Endothelial cell of umbilical vein (primary cell): ENCODE results near the gene SNX30. TPM values are rescaled to one million over a fixed set of nuclear protein-coding genes. Genes with fewer than 3 reads are reported as not detected.

Experiments
- BruUV-seq: library from RNA; stranded (reverse); fragments of 400-500 nt; replicated peaks from 2 replicates; lab custom pipeline; 2021; lab: Mats Ljungman, UMichigan
- CTCF ChIA-PET: fragments of 300-600, 350-600 bp; sonication (Branson Sonifier 250); formaldehyde crosslinking; loops from one replicate; lab custom pipeline; 2021; ENCODE audit warnings: antibody characterized with exemption, inconsistent platforms; lab: Charles Lee
- POLR2A ChIA-PET: fragments of 300-600, 350-600 bp; sonication (Branson Sonifier 250); formaldehyde crosslinking; loops from one replicate; lab custom pipeline; 2021; ENCODE audit warnings: antibody characterized with exemption, inconsistent platforms; lab: Charles Lee
- DNase-seq: peaks from one replicate; pipeline ENCODE4 v3.0.0-alpha.2; 2011; ENCODE audit warnings: low read depth, low spot score
- FAIRE-seq: peaks from 2 replicates; lab custom pipeline; 2011; peaks lifted over from hg19 to GRCh38; lab: Jason Lieb, UNC
- H2AFZ ChIP-seq: 2 replicates; pipeline ENCODE4 v1.6.0; 2012; ENCODE audit warnings: low read depth, low read length, control low read depth, inconsistent platforms
- H3K27ac ChIP-seq: 2 replicates; pipeline ENCODE4 v1.5.1; 2011; ENCODE audit warnings: low read depth, mild to moderate bottlenecking, control low read depth, low read length, moderate library complexity; ENCODE audit not compliant: insufficient read depth
- H3K27me3 ChIP-seq, 2 experiments: 2 replicates each; pipeline versions ENCODE4 v1.6.0 to v1.6.1; 2011; ENCODE audit warnings: low read length in 2 of 2, mixed read lengths in 1 of 2; ENCODE audit not compliant: control insufficient read depth in 2 of 2, insufficient read depth in 2 of 2
- H3K36me3 ChIP-seq, 2 experiments: 2 replicates in 1 of 2; 3 replicates in 1 of 2; pipeline ENCODE4 v1.5.1; 2011; ENCODE audit warnings: low read length in 2 of 2, mild to moderate bottlenecking in 1 of 2, moderate library complexity in 1 of 2; ENCODE audit not compliant: control insufficient read depth in 2 of 2, insufficient read depth in 2 of 2; ENCODE audit errors: extremely low read depth in 1 of 2
- H3K4me1 ChIP-seq: 3 replicates; pipeline ENCODE4 v1.5.1; 2011; ENCODE audit warnings: mild to moderate bottlenecking, low read length; ENCODE audit not compliant: control insufficient read depth, insufficient read depth; ENCODE audit errors: extremely low read depth
- H3K4me2 ChIP-seq: 2 replicates; pipeline ENCODE4 v1.6.1; 2011; ENCODE audit warnings: low read length, control low read depth, mixed read lengths; ENCODE audit not compliant: insufficient read depth
- H3K4me3 ChIP-seq, 3 experiments: fragments of 200-600 bp in 1 of 3; sonication (generic), shearing (Covaris generic) in 1 of 3; replicated peaks in 1 of 3; 2 replicates each; pipeline ENCODE4 v1.5.1; 2011 to 2016; ENCODE audit warnings: control low read depth in 3 of 3, low read length in 3 of 3, mild to moderate bottlenecking in 2 of 3, inconsistent platforms in 1 of 3, low read depth in 1 of 3, moderate library complexity in 1 of 3; ENCODE audit not compliant: insufficient read depth in 1 of 3
- H3K79me2 ChIP-seq: 2 replicates; pipeline ENCODE4 v1.6.0; 2012; ENCODE audit warnings: low read length, inconsistent platforms; ENCODE audit not compliant: control insufficient read depth, insufficient read depth
- H3K9ac ChIP-seq: replicated peaks from 2 replicates; pipeline ENCODE3; 2011; ENCODE audit warnings: low read length, control low read depth; ENCODE audit not compliant: insufficient read depth; ENCODE audit errors: extremely low read depth
- H3K9me1 ChIP-seq: replicated peaks from 3 replicates; pipeline ENCODE4 v1.6.0; 2011; ENCODE audit warnings: mild to moderate bottlenecking, low read length; ENCODE audit not compliant: control insufficient read depth, insufficient read depth; ENCODE audit errors: extremely low read depth
- H3K9me3 ChIP-seq: replicated peaks from 2 replicates; pipeline ENCODE4 v1.5.1; 2012; ENCODE audit warnings: low read length, inconsistent platforms; ENCODE audit not compliant: control insufficient read depth, insufficient read depth
- H4K20me1 ChIP-seq: replicated peaks from 2 replicates; pipeline ENCODE3; 2011; ENCODE audit warnings: mild to moderate bottlenecking, low read length; ENCODE audit not compliant: control insufficient read depth, insufficient read depth; ENCODE audit errors: extremely low read depth
- EZH2 ChIP-seq: IDR thresholded peaks from 2 replicates; pipeline ENCODE4 v1.6.1; 2012; ENCODE audit warnings: borderline replicate concordance, low read depth, mild to moderate bottlenecking, moderate library complexity, low read length, inconsistent platforms; ENCODE audit not compliant: severe bottlenecking
- FOS ChIP-seq: IDR thresholded peaks from 2 replicates; pipeline ENCODE4 v1.6.1; 2011; ENCODE audit warnings: mild to moderate bottlenecking, low read length, moderate library complexity, borderline replicate concordance; ENCODE audit not compliant: insufficient read depth
- GATA2 ChIP-seq: IDR thresholded peaks from 2 replicates; pipeline ENCODE4 v1.7.0; 2011; ENCODE audit warnings: low read depth, mild to moderate bottlenecking, moderate library complexity, mixed read lengths, low read length; ENCODE audit not compliant: insufficient read length, insufficient read depth
- JUN ChIP-seq: IDR thresholded peaks from 2 replicates; pipeline ENCODE4 v1.6.1; 2011; ENCODE audit warnings: borderline replicate concordance, low read depth; ENCODE audit not compliant: insufficient read length, insufficient read depth
- MYC ChIP-seq: IDR thresholded peaks from one replicate; pipeline ENCODE4 v1.6.1; 2011; ENCODE audit warnings: mild to moderate bottlenecking, low read depth, low read length
- POLR2A ChIP-seq: IDR thresholded peaks from 2 replicates; pipeline ENCODE4 v1.6.1; 2012; ENCODE audit warnings: low read depth, mild to moderate bottlenecking, control low read depth, low read length
- POLR2AphosphoS5 ChIP-seq: IDR thresholded peaks from 2 replicates; pipeline ENCODE4 v1.6.1; 2012; ENCODE audit warnings: low read depth, mild to moderate bottlenecking, control low read depth, low read length, moderate library complexity; ENCODE audit not compliant: insufficient read depth
- dilution Hi-C: fragments of 300-500 bp; cut with MboI; formaldehyde crosslinking; loops from one replicate; pipeline ENCODE4 v1.15.0; 2019; ENCODE audit warnings: low sequenced_read_pairs; ENCODE audit not compliant: extremely low pct_ligation_motif_present
- intact Hi-C: fragments of 100-400 bp; cut with micrococcal nuclease; formaldehyde crosslinking; loops from one replicate; pipeline ENCODE4 v1.10.0; 2022
- polyA plus RNA-seq, 4 experiments: library from polyadenylated mRNA; depleted of rRNA in 3 of 4; stranded (reverse) in 3 of 4; unstranded in 1 of 4; fragments of >200 nt; gene quantifications; 2 replicates each; pipeline versions ENCODE4 v1.2.1 to v1.2.3, GENCODE V29; 2011 to 2012; ENCODE audit warnings: missing spikeins in 1 of 4
- total RNA-seq: library from RNA; stranded (reverse); gene quantifications from 2 replicates; pipeline ENCODE4 v1.2.3, GENCODE V29; 2021
- TF ChIP-seq, protein P1 (sequence below), 2 donors: IDR thresholded peaks; 1 replicate in 1 of 2; 2 replicates in 1 of 2; pipeline ENCODE4 v1.5.1; 2011; ENCODE audit warnings: low read length in 2 of 2, mild to moderate bottlenecking in 2 of 2, moderate library complexity in 2 of 2, control low read depth in 1 of 2, inconsistent platforms in 1 of 2, low read depth in 1 of 2; ENCODE audit not compliant: insufficient read depth in 1 of 2; ENCODE audit errors: extremely low read depth in 1 of 2
- TF ChIP-seq, protein P2 (sequence below): IDR thresholded peaks from 2 replicates; pipeline ENCODE4 v1.6.1; 2011; ENCODE audit not compliant: insufficient read depth, insufficient read length

The SNX30 gene
- total and polyA plus RNA-seq, 2 donors (not counting 3 experiments of a cell fraction or from before 2014, with no cell fraction given), result 2.8 to 6.3 TPM

DNA sequence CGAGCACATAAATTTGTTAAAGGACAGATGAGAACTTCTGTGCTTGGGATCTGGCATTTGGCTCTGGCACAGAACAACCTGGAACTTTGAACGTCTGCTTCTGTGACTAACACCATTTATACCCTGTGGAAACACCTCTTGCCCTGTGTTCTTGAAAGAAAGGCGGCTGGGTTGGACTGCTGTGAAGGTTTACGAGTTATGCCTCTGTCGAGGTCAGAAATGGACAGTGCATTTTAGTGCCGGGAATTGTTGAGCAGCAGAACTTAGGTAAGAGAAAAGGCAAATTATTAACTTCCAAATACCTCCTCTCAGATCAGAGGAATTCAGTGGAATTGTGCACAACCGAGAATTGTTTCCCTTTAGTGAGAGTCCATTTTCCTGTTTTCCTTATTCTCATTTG is 18.6 kb upstream of the SNX30 start:
- intact Hi-C loops, result no loop called here
- peaks cover 0 to 3% of the 10 kb centered on the region in 2 experiments for H3K27me3 ChIP-seq
- H3K4me2 ChIP-seq, result no peak overlapping the region
- DNase-seq (no peak), FAIRE-seq (no peak)
- no peaks in the 10 kb centered on the region for H3K9me3 ChIP-seq
- H3K9me1 ChIP-seq, result no peaks in the 10 kb centered on the region
- H2AFZ ChIP-seq, result no peak overlapping the region
- CTCF ChIA-PET, result interaction anchor here (1.2 to 1.7 kb wide), 3 partner anchors 12 to 61 kb away, joined by 3 to 4 read pairs (median 3); partner anchors contain the start of gene INIP
- dilution Hi-C loops, result no loop called here
- no TSS peak for BruUV-seq
- H3K4me3 ChIP-seq, result no peak overlapping the region
- POLR2A ChIA-PET, result no interaction called here
- H3K4me1 ChIP-seq, result no peaks in the 10 kb centered on the region
- H3K79me2 ChIP-seq, result no peaks in the 10 kb centered on the region
- no peak overlapping the region for H3K27ac ChIP-seq
- TF ChIP-seq POLR2AphosphoS5 (no peak), POLR2A (no peak), MYC (no peak), JUN (no peak), GATA2 (no peak), FOS (no peak), EZH2 (no peak)
- TF ChIP-seq, protein P1, sequence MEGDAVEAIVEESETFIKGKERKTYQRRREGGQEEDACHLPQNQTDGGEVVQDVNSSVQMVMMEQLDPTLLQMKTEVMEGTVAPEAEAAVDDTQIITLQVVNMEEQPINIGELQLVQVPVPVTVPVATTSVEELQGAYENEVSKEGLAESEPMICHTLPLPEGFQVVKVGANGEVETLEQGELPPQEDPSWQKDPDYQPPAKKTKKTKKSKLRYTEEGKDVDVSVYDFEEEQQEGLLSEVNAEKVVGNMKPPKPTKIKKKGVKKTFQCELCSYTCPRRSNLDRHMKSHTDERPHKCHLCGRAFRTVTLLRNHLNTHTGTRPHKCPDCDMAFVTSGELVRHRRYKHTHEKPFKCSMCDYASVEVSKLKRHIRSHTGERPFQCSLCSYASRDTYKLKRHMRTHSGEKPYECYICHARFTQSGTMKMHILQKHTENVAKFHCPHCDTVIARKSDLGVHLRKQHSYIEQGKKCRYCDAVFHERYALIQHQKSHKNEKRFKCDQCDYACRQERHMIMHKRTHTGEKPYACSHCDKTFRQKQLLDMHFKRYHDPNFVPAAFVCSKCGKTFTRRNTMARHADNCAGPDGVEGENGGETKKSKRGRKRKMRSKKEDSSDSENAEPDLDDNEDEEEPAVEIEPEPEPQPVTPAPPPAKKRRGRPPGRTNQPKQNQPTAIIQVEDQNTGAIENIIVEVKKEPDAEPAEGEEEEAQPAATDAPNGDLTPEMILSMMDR (IDR thresholded peaks at IDR 0.05; ENCODE audit: extremely low read depth in 1 of 2, insufficient read depth in 1 of 2, low read depth in 1 of 2, low read length in 2 of 2), result no peak
- TF ChIP-seq, protein P2, sequence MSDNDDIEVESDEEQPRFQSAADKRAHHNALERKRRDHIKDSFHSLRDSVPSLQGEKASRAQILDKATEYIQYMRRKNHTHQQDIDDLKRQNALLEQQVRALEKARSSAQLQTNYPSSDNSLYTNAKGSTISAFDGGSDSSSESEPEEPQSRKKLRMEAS, result no peak
- no peak overlapping the region for H3K9ac ChIP-seq
- H3K36me3 ChIP-seq, result no peaks in the 10 kb centered on the region
- H4K20me1 ChIP-seq, result no peaks in the 10 kb centered on the region
